GM19468 (cell line): ENCODE results near the gene SLC12A5.
"Not testable (repeated sequence)": the region's sequence is repeated elsewhere in the genome, so short reads cannot be mapped to it uniquely, and the experiment has no call there.

ENCODE experiments used
- ATAC-seq: cut with Tn5 transposase; IDR thresholded peaks from one replicate; pipeline ENCODE4 v1.9.1; 2021; ENCODE audit warnings: mild to moderate bottlenecking, moderate library complexity, moderate number of reproducible peaks; ENCODE audit not compliant: unreplicated experiment; ENCODE audit errors: extremely low read depth

Gene SLC12A5

GRCh38 chr20:46073024-46073423, 44.0 kb downstream of the SLC12A5 start:
- no peak for ATAC-seq

GRCh38 chr20:46073443-46073842, 44.4 kb downstream of the SLC12A5 start:
- ATAC-seq, result no peak

GRCh38 chr20:46074006-46074405, 45.0 kb downstream of the SLC12A5 start:
- ATAC-seq, result no peak

GRCh38 chr20:46076806-46077205, 47.8 kb downstream of the SLC12A5 start:
- no peak for ATAC-seq

- ATAC-seq, result no peak
Observed at GRCh38 chr20:46077642-46078305, 48.8 kb downstream of the SLC12A5 start.

GRCh38 chr20:46078954-46079353, 49.9 kb downstream of the SLC12A5 start:
- no peak for ATAC-seq

GRCh38 chr20:46081074-46081473, 52.1 kb downstream of the SLC12A5 start:
- ATAC-seq, result no peak

GRCh38 chr20:46083101-46083500, 54.1 kb downstream of the SLC12A5 start:
- ATAC-seq, result no peak

GRCh38 chr20:46083531-46084061, 54.6 kb downstream of the SLC12A5 start:
- no peak for ATAC-seq

GRCh38 chr20:46084805-46085178, 55.8 kb downstream of the SLC12A5 start:
- ATAC-seq, result no peak

- no peak for ATAC-seq
Observed at GRCh38 chr20:46085179-46085851, 56.3 kb downstream of the SLC12A5 start.

- no peak for ATAC-seq
Observed at GRCh38 chr20:46087161-46087560, 58.1 kb downstream of the SLC12A5 start.

- ATAC-seq, result no peak
Observed at GRCh38 chr20:46088409-46089166, 59.6 kb downstream of the SLC12A5 start.

GRCh38 chr20:46089167-46089416, 60.1 kb downstream of the SLC12A5 start:
- no peak for ATAC-seq

GRCh38 chr20:46089417-46090388, 60.7 kb downstream of the SLC12A5 start, which contains the start of gene NCOA5:
Gene NCOA5, minus strand, starts transcription at chr20:46089962. Its CDS starts 10,538 bp downstream, at chr20:46079424.
- peak; percentile 55 for ATAC-seq

- ATAC-seq, result not testable (repeated sequence)
Observed at GRCh38 chr20:46091622-46092535, 62.9 kb downstream of the SLC12A5 start.

GRCh38 chr20:46093531-46093930, 64.5 kb downstream of the SLC12A5 start:
- ATAC-seq, result no peak

- ATAC-seq, result no peak
Observed at GRCh38 chr20:46099491-46100287, 70.7 kb downstream of the SLC12A5 start.
